Mesothelial cell of epicardium (in vitro differentiated cells): ENCODE measurements around the gene GLB1L3. TPM values are rescaled to one million over a fixed set of nuclear protein-coding genes. Genes with fewer than 3 reads are reported as not detected.

Experiments used
- DNase-seq, 2 experiments: peaks; one replicate each; pipeline ENCODE4 v3.0.0; 2021; ENCODE audit warnings: low spot score in 2 of 2; ENCODE audit not compliant: unreplicated experiment in 2 of 2
- H3K27ac Mint-ChIP-seq: 2 replicates; pipeline ENCODE4 v1.8.0; 2021; ENCODE audit warnings: mixed read lengths
- H3K27me3 Mint-ChIP-seq: 2 replicates; pipeline ENCODE4 v1.8.0; 2021; ENCODE audit warnings: low read depth, mixed read lengths
- H3K36me3 Mint-ChIP-seq: 2 replicates; pipeline ENCODE4 v1.8.0; 2021; ENCODE audit warnings: mixed read lengths
- H3K4me1 Mint-ChIP-seq: 2 replicates; pipeline ENCODE4 v1.8.0; 2021; ENCODE audit warnings: mixed read lengths
- H3K4me3 Mint-ChIP-seq: 2 replicates; pipeline ENCODE4 v1.8.0; 2021; ENCODE audit warnings: mild to moderate bottlenecking, moderate library complexity, mixed read lengths
- H3K9me3 Mint-ChIP-seq: 2 replicates; pipeline ENCODE4 v1.8.0; 2021; ENCODE audit warnings: mixed read lengths
- CTCF ChIP-seq: fragments of 200-600 bp; sonication (generic); IDR thresholded peaks from one replicate; pipeline ENCODE4 v1.5.0; 2021; ENCODE audit warnings: antibody characterized with exemption; ENCODE audit not compliant: unreplicated experiment
- total RNA-seq: library from RNA; stranded (reverse); gene quantifications from 3 replicates; pipeline ENCODE4 v1.2.1, GENCODE V29; 2021

GLB1L3 gene
- total RNA-seq, 1 donor from 2014 or later = not detected

DNA sequence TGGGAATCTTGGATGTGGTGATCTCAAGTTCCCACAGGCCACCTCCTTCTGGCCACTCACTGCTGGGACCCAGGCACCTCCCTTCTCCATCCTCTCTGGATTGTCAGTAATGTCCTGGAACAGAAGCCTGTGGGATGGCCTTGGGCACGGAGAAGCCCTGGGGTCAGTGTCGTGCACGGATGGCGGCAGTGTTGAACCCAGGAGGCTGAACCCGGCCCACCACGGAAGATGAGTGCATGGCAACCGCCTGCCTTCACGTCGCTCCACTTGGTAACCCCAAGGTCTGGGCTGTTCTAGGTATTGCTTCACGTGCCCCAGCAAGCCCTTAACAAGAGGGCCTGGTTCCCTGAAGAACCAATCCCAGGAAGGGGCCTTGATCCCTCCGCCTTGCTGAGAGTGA, 30.1 kb upstream of the GLB1L3 start:
- Mint-ChIP-seq H3K36me3 (peaks cover 27% of the 10 kb centered on the region), H3K27ac (no peak overlapping the region), H3K4me3 (no peak overlapping the region), H3K27me3 (no peaks in the 10 kb centered on the region), H3K9me3 (no peaks in the 10 kb centered on the region), H3K4me1 (no peaks in the 10 kb centered on the region)
- no peak for DNase-seq
- TF ChIP-seq CTCF = no peak

- Mint-ChIP-seq H3K36me3 (peaks cover 28% of the 10 kb centered on the region), H3K4me3 (no peak overlapping the region), H3K27me3 (no peaks in the 10 kb centered on the region), H3K4me1 (peaks cover under 1% of the 10 kb centered on the region), H3K27ac (no peak overlapping the region), H3K9me3 (no peaks in the 10 kb centered on the region)
- no peak for TF ChIP-seq CTCF
- DNase-seq = no peak
Observed at GRCh38 chr11:134246678-134247077, 29.5 kb upstream of the GLB1L3 start.

DNA sequence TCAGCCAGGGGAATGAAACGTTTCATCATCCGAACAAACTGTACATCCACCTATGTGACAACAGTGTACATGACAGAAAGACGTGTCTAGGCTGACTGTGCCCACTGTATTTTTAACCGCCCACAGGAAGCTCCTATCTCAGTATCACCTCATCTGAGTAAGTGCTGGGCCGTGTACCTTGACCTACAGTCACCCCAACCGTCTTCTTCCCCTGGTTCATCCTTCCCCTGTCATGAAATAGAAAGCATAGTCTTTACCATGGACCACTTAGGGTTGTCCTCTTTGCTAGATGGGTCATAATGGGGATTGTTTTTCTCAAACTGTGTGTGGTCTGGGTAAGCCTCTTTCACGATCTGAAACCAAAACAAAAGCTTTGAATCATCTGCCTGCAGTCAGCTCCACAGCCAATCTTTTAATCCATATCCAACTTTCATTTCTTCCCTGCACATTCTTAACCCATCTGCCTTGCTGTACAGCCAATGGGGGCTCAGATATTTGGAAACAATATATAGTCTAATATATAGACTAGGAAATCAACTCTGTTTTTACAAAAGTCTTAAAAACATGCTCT, 27.2 kb upstream of the GLB1L3 start:
- Mint-ChIP-seq H3K4me3 (no peak overlapping the region), H3K27ac (no peak overlapping the region), H3K27me3 (no peaks in the 10 kb centered on the region), H3K9me3 (no peaks in the 10 kb centered on the region), H3K36me3 (peaks cover 17% of the 10 kb centered on the region), H3K4me1 (peaks cover 16% of the 10 kb centered on the region)
- no peak for TF ChIP-seq CTCF
- no peak for DNase-seq

DNA sequence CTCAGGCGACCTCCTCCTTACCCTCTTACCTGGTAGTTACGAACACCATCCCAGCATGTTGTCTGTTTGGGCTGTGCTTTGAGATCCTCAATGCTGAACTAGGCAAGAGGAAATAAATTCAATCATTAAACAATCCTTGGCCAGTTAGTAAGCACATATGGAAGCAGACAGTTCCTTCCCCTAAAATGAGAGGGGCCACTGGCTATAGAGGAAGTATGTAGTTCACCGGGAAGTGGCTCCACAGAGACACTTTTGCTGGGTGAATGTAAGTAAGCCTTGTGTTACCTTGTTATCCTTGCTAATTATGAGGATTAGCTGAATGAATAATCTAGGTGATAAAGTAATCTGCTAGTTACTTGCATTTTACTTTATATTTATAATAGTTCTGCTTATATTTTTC, 25.9 kb upstream of the GLB1L3 start:
- Mint-ChIP-seq H3K27ac (no peak overlapping the region), H3K4me3 (no peak overlapping the region), H3K9me3 (no peaks in the 10 kb centered on the region), H3K27me3 (no peaks in the 10 kb centered on the region), H3K4me1 (peaks cover 19% of the 10 kb centered on the region), H3K36me3 (peaks cover 9% of the 10 kb centered on the region)
- no peak for DNase-seq
- no peak for TF ChIP-seq CTCF

DNA sequence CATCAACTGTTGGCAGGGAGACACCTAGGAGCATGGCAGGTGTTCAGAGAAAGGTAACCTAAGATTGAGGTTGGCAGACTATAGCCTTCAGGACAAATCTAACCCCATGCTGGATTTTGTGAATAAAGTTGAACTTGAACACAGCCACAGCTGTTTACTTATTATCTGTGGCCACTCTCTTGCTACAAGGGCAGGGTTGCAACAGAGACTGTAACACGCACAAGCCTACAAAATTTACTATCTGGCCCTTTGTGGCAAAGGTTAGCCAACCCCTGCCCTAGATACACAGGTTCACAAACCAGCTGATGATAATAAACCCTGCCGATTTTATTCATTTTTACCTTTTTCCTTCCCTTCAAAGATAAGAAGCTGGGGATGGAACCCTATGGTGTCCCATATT, 25.5 kb upstream of the GLB1L3 start:
- H3K9me3 Mint-ChIP-seq = no peaks in the 10 kb centered on the region
- peaks cover 9% of the 10 kb centered on the region for H3K36me3 Mint-ChIP-seq
- H3K27me3 Mint-ChIP-seq = no peaks in the 10 kb centered on the region
- H3K27ac Mint-ChIP-seq = no peak overlapping the region
- no peak overlapping the region for H3K4me3 Mint-ChIP-seq
- DNase-seq = no peak
- peaks cover 19% of the 10 kb centered on the region for H3K4me1 Mint-ChIP-seq
- TF ChIP-seq CTCF = no peak
